Measurements from ENCODE around the gene CFAP77.

DNA sequence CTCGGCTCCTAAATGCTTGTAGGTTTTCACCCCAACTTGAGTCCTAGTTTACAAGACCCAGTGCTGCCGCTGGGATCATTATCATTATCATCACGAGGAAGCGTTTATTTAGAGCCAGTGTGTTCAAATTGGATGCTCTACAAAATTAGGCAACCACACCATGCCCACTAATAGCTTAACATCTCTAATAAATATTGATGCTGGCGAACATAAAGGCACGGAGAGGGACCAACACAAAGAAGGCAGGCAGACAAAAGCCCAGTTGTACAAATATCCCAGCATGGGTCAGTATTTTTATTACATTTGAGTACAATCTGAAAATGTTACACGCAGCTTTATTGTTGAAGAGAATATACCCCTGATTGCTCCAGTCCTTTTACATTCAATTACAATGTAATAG is 4.7 kb downstream of the CFAP77 start:
- TF ChIP-seq POLR2A (IDR thresholded peaks at IDR 0.05), result no peak
- TF ChIP-seq CTCF (IDR thresholded peaks at IDR 0.05), result no peak
